NCI-H526 (cell line): ENCODE measurements around the gene TOM1L2.
"Not testable (repeated sequence)": the region's sequence is repeated elsewhere in the genome, so short reads cannot be mapped to it uniquely, and the experiment has no call there.

Source experiments
- DNase-seq, 2 experiments: peaks; one replicate each; lab custom pipeline; 2025; lab: John Stamatoyannopoulos, UW

TOM1L2 gene

GRCh38 chr17:17943281-17943984, 28.8 kb downstream of the TOM1L2 start:
- no peak for DNase-seq

GRCh38 chr17:17942846-17943245, 29.4 kb downstream of the TOM1L2 start:
- no peak for DNase-seq

GRCh38 chr17:17941015-17941414, 31.2 kb downstream of the TOM1L2 start:
- no peak for DNase-seq

GRCh38 chr17:17940441-17940911, 31.7 kb downstream of the TOM1L2 start:
- DNase-seq, result no peak

- DNase-seq, result not testable (repeated sequence)
Measured at GRCh38 chr17:17939941-17940340, 32.3 kb downstream of the TOM1L2 start.

GRCh38 chr17:17938388-17939107, 33.7 kb downstream of the TOM1L2 start:
- DNase-seq, result no peak

GRCh38 chr17:17937958-17938357, 34.2 kb downstream of the TOM1L2 start:
- DNase-seq, result no peak

GRCh38 chr17:17937201-17937853, 34.9 kb downstream of the TOM1L2 start:
- no peak for DNase-seq

GRCh38 chr17:17935321-17936271, 36.6 kb downstream of the TOM1L2 start:
- peak in 1 of 2 experiments; percentile 9 for DNase-seq

- DNase-seq, result no peak
Measured at GRCh38 chr17:17934806-17935205, 37.4 kb downstream of the TOM1L2 start.

- no peak for DNase-seq
Measured at GRCh38 chr17:17934214-17934613, 38.0 kb downstream of the TOM1L2 start.

- DNase-seq, result no peak
Measured at GRCh38 chr17:17933775-17934174, 38.4 kb downstream of the TOM1L2 start.

GRCh38 chr17:17931159-17931558, 41.0 kb downstream of the TOM1L2 start:
- DNase-seq, result no peak

- DNase-seq, result no peak
Measured at GRCh38 chr17:17930674-17931073, 41.5 kb downstream of the TOM1L2 start.

- no peak for DNase-seq
Measured at GRCh38 chr17:17929655-17930380, 42.4 kb downstream of the TOM1L2 start.

- no peak for DNase-seq
Measured at GRCh38 chr17:17928398-17929287, 43.6 kb downstream of the TOM1L2 start.

GRCh38 chr17:17926840-17927449, 45.3 kb downstream of the TOM1L2 start:
- no peak for DNase-seq

- DNase-seq, result no peak
Measured at GRCh38 chr17:17926036-17926435, 46.2 kb downstream of the TOM1L2 start.

GRCh38 chr17:17924857-17925250, 47.3 kb downstream of the TOM1L2 start:
- no peak for DNase-seq
